ENCODE measurements around the gene GUK1.

GUK1 gene

DNA sequence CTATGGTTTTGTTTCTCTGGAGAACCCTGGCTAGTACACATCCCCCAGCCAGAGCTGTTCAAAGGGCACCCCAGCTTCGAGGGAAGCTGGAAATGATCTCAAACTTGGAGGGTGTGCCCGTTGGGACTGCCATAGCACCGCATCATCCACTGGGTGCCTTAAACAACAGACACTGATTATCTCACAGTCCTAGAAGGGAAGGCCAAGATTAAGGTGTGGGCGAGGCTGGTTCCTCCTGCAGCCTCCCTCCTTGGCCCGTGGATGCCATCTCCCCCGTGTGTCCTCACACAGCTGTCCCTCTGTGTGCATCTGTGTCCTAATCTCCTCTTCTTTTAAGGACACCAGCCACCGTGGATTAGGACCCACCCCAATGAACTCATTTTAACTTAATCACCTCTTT lies 21.3 kb downstream of the GUK1 start:
- no peak overlapping the region for H3K27ac ChIP-seq (ENCODE audit: low read length)
- no peaks in the 10 kb centered on the region for H3K27me3 ChIP-seq (ENCODE audit: low read depth, low read length)
- H3K4me3 ChIP-seq (ENCODE audit: low read depth in 1 of 2, low read length in 2 of 2): no peak overlapping the region
- no peaks in the 10 kb centered on the region for H3K9me3 ChIP-seq (ENCODE audit: control insufficient read depth in 1 of 2, low read length in 2 of 2)
- no peaks in the 10 kb centered on the region for H3K36me3 ChIP-seq (ENCODE audit: control insufficient read depth in 1 of 2, insufficient read depth in 2 of 2, low read length in 2 of 2)
- H3K4me1 ChIP-seq (ENCODE audit: control insufficient read depth in 1 of 2, insufficient read depth in 2 of 2, low read length in 2 of 2): peaks cover 0 to 6% of the 10 kb centered on the region in 2 donors

GRCh38 chr1:228161866-228162265 lies 21.8 kb downstream of the GUK1 start:
- no peaks in the 10 kb centered on the region for H3K36me3 ChIP-seq (ENCODE audit: control insufficient read depth in 1 of 2, insufficient read depth in 2 of 2, low read length in 2 of 2)
- H3K27me3 ChIP-seq (ENCODE audit: low read depth, low read length): no peaks in the 10 kb centered on the region
- H3K27ac ChIP-seq (ENCODE audit: low read length): no peak overlapping the region
- peaks cover 0 to 9% of the 10 kb centered on the region in 2 donors for H3K4me1 ChIP-seq (ENCODE audit: control insufficient read depth in 1 of 2, insufficient read depth in 2 of 2, low read length in 2 of 2)
- no peaks in the 10 kb centered on the region for H3K9me3 ChIP-seq (ENCODE audit: control insufficient read depth in 1 of 2, low read length in 2 of 2)
- no peak overlapping the region for H3K4me3 ChIP-seq (ENCODE audit: low read depth in 1 of 2, low read length in 2 of 2)

DNA sequence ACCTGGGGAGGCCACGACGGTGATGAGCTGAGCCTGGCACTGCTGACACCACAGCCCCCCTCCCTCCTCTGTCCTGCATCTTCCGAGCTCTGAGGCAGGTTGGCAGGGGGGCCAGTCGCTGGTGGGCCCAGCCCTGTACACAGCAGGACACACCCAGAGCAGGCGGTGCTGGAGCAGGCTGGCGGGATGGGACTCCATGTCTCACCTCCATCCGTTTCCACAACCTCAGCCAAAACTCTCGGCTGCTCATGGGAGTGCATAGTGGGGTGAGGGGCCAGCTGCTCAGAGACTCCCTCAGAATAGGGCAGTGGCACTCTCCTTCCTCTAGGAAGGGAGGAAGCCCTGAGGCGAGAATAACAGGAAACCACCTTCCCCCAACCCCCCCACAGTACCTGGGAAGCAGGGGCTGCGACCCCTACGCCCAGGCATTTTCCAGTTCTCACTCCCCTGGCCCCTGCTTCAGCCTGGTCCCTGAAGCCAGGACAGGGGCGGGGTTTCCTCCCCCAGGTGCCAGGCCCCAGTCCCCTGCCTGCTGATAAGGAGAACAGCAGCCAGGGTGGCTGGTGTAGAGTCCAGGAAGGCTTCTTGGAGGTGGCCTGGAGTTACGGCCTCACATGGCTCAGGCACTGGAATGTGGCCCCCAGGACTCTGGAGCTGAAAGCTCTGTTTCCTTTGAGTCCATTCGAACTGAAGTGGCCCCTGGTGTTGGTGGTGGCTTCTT lies 22.4 kb downstream of the GUK1 start:
- Histone ChIP-seq H3K4me3 (ENCODE audit: low read depth in 1 of 2, low read length in 2 of 2) (no peak overlapping the region), H3K4me1 (ENCODE audit: control insufficient read depth in 1 of 2, insufficient read depth in 2 of 2, low read length in 2 of 2) (peaks cover 0 to 11% of the 10 kb centered on the region in 2 donors), H3K27ac (ENCODE audit: low read length) (no peak overlapping the region), H3K9me3 (ENCODE audit: control insufficient read depth in 1 of 2, low read length in 2 of 2) (no peaks in the 10 kb centered on the region), H3K27me3 (ENCODE audit: low read depth, low read length) (no peaks in the 10 kb centered on the region), H3K36me3 (ENCODE audit: control insufficient read depth in 1 of 2, insufficient read depth in 2 of 2, low read length in 2 of 2) (no peaks in the 10 kb centered on the region)

GRCh38 chr1:228163007-228163753 lies 23.1 kb downstream of the GUK1 start:
- Histone ChIP-seq H3K4me1 (ENCODE audit: control insufficient read depth in 1 of 2, insufficient read depth in 2 of 2, low read length in 2 of 2) (peaks cover 0 to 11% of the 10 kb centered on the region in 2 donors), H3K4me3 (ENCODE audit: low read depth in 1 of 2, low read length in 2 of 2) (no peak overlapping the region), H3K27me3 (ENCODE audit: low read depth, low read length) (no peaks in the 10 kb centered on the region), H3K27ac (ENCODE audit: low read length) (no peak overlapping the region), H3K36me3 (ENCODE audit: control insufficient read depth in 1 of 2, insufficient read depth in 2 of 2, low read length in 2 of 2) (no peaks in the 10 kb centered on the region), H3K9me3 (ENCODE audit: control insufficient read depth in 1 of 2, low read length in 2 of 2) (no peaks in the 10 kb centered on the region)

GRCh38 chr1:228163776-228164519 lies 23.9 kb downstream of the GUK1 start:
- H3K4me1 ChIP-seq (ENCODE audit: control insufficient read depth in 1 of 2, insufficient read depth in 2 of 2, low read length in 2 of 2): peaks cover 0 to 11% of the 10 kb centered on the region in 2 donors
- H3K27ac ChIP-seq (ENCODE audit: low read length): no peak overlapping the region
- H3K4me3 ChIP-seq (ENCODE audit: low read depth in 1 of 2, low read length in 2 of 2): no peak overlapping the region
- H3K9me3 ChIP-seq (ENCODE audit: control insufficient read depth in 1 of 2, low read length in 2 of 2): no peaks in the 10 kb centered on the region
- no peaks in the 10 kb centered on the region for H3K36me3 ChIP-seq (ENCODE audit: control insufficient read depth in 1 of 2, insufficient read depth in 2 of 2, low read length in 2 of 2)
- H3K27me3 ChIP-seq (ENCODE audit: low read depth, low read length): no peaks in the 10 kb centered on the region

DNA sequence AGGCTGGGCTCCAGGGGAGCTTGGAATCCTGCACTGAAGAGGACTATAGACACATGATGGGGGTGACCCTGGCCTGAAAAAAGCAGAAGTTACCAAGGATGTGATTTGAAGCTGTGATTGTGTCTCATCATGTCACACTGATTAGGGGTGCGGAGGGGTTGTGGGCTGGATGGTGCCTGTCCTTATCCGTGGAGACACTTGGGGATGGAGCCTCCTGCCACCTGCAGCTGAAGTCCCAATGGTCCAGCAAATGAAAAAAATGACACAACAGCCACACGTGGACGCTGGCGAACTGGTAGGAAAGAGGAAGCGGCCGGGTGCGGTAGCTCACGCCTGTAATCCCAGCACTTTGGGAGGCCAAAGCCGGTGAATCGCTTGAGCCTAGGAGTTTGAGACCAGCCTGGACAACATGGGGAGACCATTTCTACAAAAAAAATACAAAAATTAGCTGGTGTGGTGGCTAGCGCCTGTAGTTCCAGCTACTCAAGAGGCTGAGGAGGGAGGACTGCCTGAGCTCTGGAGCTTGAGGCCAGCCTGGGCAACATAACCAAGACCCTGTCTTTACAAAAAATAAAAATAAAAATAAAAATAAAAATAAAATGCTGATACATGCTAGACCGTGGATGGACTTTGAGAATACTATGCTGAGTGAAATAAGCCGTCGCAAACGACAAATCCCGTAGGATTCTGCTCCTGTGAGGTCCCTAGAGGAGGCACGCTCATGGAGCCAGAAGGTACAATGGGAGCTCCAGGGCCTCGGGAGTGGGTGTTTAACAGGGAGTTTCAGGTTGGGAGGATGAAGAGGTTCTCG lies 24.7 kb downstream of the GUK1 start:
- no peaks in the 10 kb centered on the region for H3K9me3 ChIP-seq (ENCODE audit: control insufficient read depth in 1 of 2, low read length in 2 of 2)
- H3K27me3 ChIP-seq (ENCODE audit: low read depth, low read length): no peaks in the 10 kb centered on the region
- H3K27ac ChIP-seq (ENCODE audit: low read length): peak overlapping the region; percentile 88
- peaks cover 0 to 11% of the 10 kb centered on the region in 2 donors for H3K4me1 ChIP-seq (ENCODE audit: control insufficient read depth in 1 of 2, insufficient read depth in 2 of 2, low read length in 2 of 2)
- H3K36me3 ChIP-seq (ENCODE audit: control insufficient read depth in 1 of 2, insufficient read depth in 2 of 2, low read length in 2 of 2): peaks cover 0 to 3% of the 10 kb centered on the region in 2 donors
- H3K4me3 ChIP-seq (ENCODE audit: low read depth in 1 of 2, low read length in 2 of 2): peak overlapping the region; percentile 53 to 62

- peak within 1 kb of the TSS; percentile 93 for H3K27ac ChIP-seq (ENCODE audit: low read length)
- H3K4me3 ChIP-seq (ENCODE audit: low read depth in 1 of 2, low read length in 2 of 2): peak within 1 kb of the TSS; percentile 63 to 74
- no peaks in the 10 kb centered on the region for H3K9me3 ChIP-seq (ENCODE audit: control insufficient read depth in 1 of 2, low read length in 2 of 2)
- H3K4me1 ChIP-seq (ENCODE audit: control insufficient read depth in 1 of 2, insufficient read depth in 2 of 2, low read length in 2 of 2): peaks cover 0 to 11% of the 10 kb centered on the region in 2 donors
- peaks cover 0 to 3% of the 10 kb centered on the region in 2 donors for H3K36me3 ChIP-seq (ENCODE audit: control insufficient read depth in 1 of 2, insufficient read depth in 2 of 2, low read length in 2 of 2)
- H3K27me3 ChIP-seq (ENCODE audit: low read depth, low read length): no peaks in the 10 kb centered on the region
Measured at GRCh38 chr1:228165372-228166169, 25.5 kb downstream of the GUK1 start, which contains the start of gene IBA57. IBA57 (plus strand) TSS chr1:228165804; CDS start chr1:228165817, 13 bp downstream.

GRCh38 chr1:228166170-228166936 lies 26.3 kb downstream of the GUK1 start:
- peak overlapping the region; percentile 93 for H3K27ac ChIP-seq (ENCODE audit: low read length)
- no peaks in the 10 kb centered on the region for H3K27me3 ChIP-seq (ENCODE audit: low read depth, low read length)
- no peaks in the 10 kb centered on the region for H3K9me3 ChIP-seq (ENCODE audit: control insufficient read depth in 1 of 2, low read length in 2 of 2)
- H3K36me3 ChIP-seq (ENCODE audit: control insufficient read depth in 1 of 2, insufficient read depth in 2 of 2, low read length in 2 of 2): peaks cover 0 to 3% of the 10 kb centered on the region in 2 donors
- H3K4me1 ChIP-seq (ENCODE audit: control insufficient read depth in 1 of 2, insufficient read depth in 2 of 2, low read length in 2 of 2): peaks cover 0 to 11% of the 10 kb centered on the region in 2 donors
- peak overlapping the region; percentile 63 to 74 for H3K4me3 ChIP-seq (ENCODE audit: low read depth in 1 of 2, low read length in 2 of 2)

DNA sequence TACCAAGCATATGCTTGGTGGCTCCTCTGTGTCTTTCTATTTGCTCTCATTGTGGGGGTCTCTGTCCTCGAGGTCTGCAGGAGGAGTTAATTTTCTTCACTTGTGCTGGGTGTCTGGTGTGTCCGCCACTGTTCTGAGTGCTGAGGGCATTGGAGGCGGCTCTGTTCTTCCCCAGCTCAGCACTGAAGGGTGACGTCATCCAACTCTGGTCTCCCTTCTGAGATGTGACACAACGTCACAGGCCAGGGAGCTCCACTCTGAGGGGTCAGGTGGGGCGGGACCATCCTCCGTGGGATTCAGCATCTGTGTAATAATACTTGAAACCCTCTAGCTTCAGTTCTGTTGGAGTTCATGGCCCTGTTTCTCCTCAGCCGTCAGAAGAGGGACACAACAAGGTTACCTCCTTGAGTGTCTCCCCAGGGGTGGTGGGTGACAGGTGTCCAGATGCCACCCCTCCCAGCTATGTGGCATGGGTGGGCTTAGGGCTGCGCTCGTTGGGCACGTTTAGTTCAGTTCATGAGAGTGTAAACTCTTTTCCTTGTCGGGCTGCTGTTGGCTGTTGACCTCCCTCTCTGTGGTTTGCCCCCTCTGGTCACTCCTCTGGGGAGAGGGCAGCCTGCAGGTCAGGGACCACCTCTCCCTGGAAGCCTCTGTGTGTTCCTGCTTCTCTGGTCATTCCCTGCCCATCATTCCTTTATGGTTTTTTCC lies 28.6 kb downstream of the GUK1 start:
- Histone ChIP-seq H3K9me3 (ENCODE audit: control insufficient read depth in 1 of 2, low read length in 2 of 2) (no peaks in the 10 kb centered on the region), H3K4me3 (ENCODE audit: low read depth in 1 of 2, low read length in 2 of 2) (no peak overlapping the region), H3K27ac (ENCODE audit: low read length) (no peak overlapping the region), H3K36me3 (ENCODE audit: control insufficient read depth in 1 of 2, insufficient read depth in 2 of 2, low read length in 2 of 2) (peaks cover 0 to 3% of the 10 kb centered on the region in 2 donors), H3K4me1 (ENCODE audit: control insufficient read depth in 1 of 2, insufficient read depth in 2 of 2, low read length in 2 of 2) (peaks cover 0 to 11% of the 10 kb centered on the region in 2 donors), H3K27me3 (ENCODE audit: low read depth, low read length) (no peaks in the 10 kb centered on the region)

All from muscle layer of duodenum (tissue), 2 donors.